IMR-90 (cell line): Measurements from ENCODE around the gene TPO. TPM values are rescaled to one million over a fixed set of nuclear protein-coding genes. Genes with fewer than 3 reads are reported as not detected.
"Not testable (repeated sequence)": the region's sequence is repeated elsewhere in the genome, so short reads cannot be mapped to it uniquely, and the experiment has no call there.

Source experiments
- ATAC-seq: fragments of 200-7000 bp; cut with Tn5 transposase; 2 replicates; pipeline ENCODE4 v1.9.1; 2020; ENCODE audit warnings: low read depth, mild to moderate bottlenecking, moderate library complexity
- BruUV-seq: library from RNA; stranded (reverse); fragments of 400-500 nt; replicated peaks from 2 replicates; lab custom pipeline; 2021; lab: Mats Ljungman, UMichigan
- CTCF ChIA-PET: fragments of 300-600 bp; formaldehyde crosslinking; extraction: SDS; loops from one replicate; lab custom pipeline; 2021; ENCODE audit warnings: antibody characterized with exemption; lab: Yijun Ruan, JAX
- POLR2A ChIA-PET: fragments of 300-600 bp; sonication (Branson Sonifier 250); formaldehyde crosslinking; loops from one replicate; lab custom pipeline; 2022; ENCODE audit warnings: antibody characterized with exemption; ENCODE audit not compliant: unreplicated experiment; lab: Charles Lee
- DNase-seq: peaks from one replicate; pipeline ENCODE4 v3.0.0; 2013
- H2AFZ ChIP-seq: replicated peaks from 2 replicates; pipeline ENCODE3; 2013; ENCODE audit warnings: low read length, mild to moderate bottlenecking; ENCODE audit not compliant: poor library complexity
- H2AK5ac ChIP-seq: 2 replicates; pipeline ENCODE4 v1.6.1; 2013; ENCODE audit warnings: low read depth, low read length, inconsistent platforms
- H2AK9ac ChIP-seq: replicated peaks from 2 replicates; pipeline ENCODE3; 2013; ENCODE audit warnings: mild to moderate bottlenecking, low read depth, low read length, moderate library complexity; ENCODE audit not compliant: poor library complexity
- H2BK120ac ChIP-seq: 2 replicates; pipeline ENCODE4 v1.6.1; 2013; ENCODE audit warnings: low read depth, low read length, inconsistent platforms
- H2BK15ac ChIP-seq: 3 replicates; pipeline ENCODE4 v1.6.1; 2013; ENCODE audit warnings: low read depth, low read length, inconsistent platforms
- H2BK20ac ChIP-seq: 2 replicates; pipeline ENCODE4 v1.6.1; 2013; ENCODE audit warnings: low read depth, mild to moderate bottlenecking, inconsistent platforms, low read length, moderate library complexity
- H2BK5ac ChIP-seq: 2 replicates; pipeline ENCODE4 v1.6.1; 2013; ENCODE audit warnings: mild to moderate bottlenecking, low read depth, low read length, inconsistent platforms; ENCODE audit not compliant: poor library complexity, severe bottlenecking
- H3K14ac ChIP-seq: replicated peaks from 2 replicates; pipeline ENCODE4 v1.6.1; 2013; ENCODE audit warnings: low read depth, low read length, inconsistent platforms
- H3K18ac ChIP-seq: 2 replicates; pipeline ENCODE4 v1.6.1; 2013; ENCODE audit warnings: low read depth, low read length, control low read depth
- H3K23ac ChIP-seq: 2 replicates; pipeline ENCODE4 v1.6.1; 2013; ENCODE audit warnings: low read depth, low read length, inconsistent platforms
- H3K27ac ChIP-seq: 2 replicates; pipeline ENCODE4 v1.5.1; 2013; ENCODE audit warnings: mild to moderate bottlenecking, control low read depth, low read length; ENCODE audit not compliant: insufficient read depth
- H3K27me3 ChIP-seq: 2 replicates; pipeline ENCODE4 v1.6.1; 2013; ENCODE audit warnings: low read length; ENCODE audit not compliant: control insufficient read depth, insufficient read depth
- H3K36me3 ChIP-seq: 2 replicates; pipeline ENCODE4 v1.6.1; 2013; ENCODE audit warnings: low read length, mixed read lengths; ENCODE audit not compliant: control insufficient read depth, insufficient read depth
- H3K4ac ChIP-seq: 2 replicates; pipeline ENCODE4 v1.6.1; 2013; ENCODE audit warnings: low read depth, low read length, inconsistent platforms
- H3K4me1 ChIP-seq: 2 replicates; pipeline ENCODE4 v1.6.1; 2013; ENCODE audit warnings: low read length, mixed read lengths; ENCODE audit not compliant: control insufficient read depth, insufficient read depth
- H3K4me2 ChIP-seq: 2 replicates; pipeline ENCODE4 v1.6.1; 2013; ENCODE audit warnings: low read depth, mild to moderate bottlenecking, control low read depth, low read length, moderate library complexity
- H3K4me3 ChIP-seq: 2 replicates; pipeline ENCODE4 v1.5.1; 2013; ENCODE audit warnings: low read depth, mild to moderate bottlenecking, control low read depth, low read length, moderate library complexity; ENCODE audit not compliant: insufficient read depth
- H3K56ac ChIP-seq: 2 replicates; pipeline ENCODE4 v1.6.1; 2013; ENCODE audit warnings: low read length, inconsistent platforms; ENCODE audit not compliant: insufficient read depth; ENCODE audit errors: extremely low read depth
- H3K79me1 ChIP-seq, 2 experiments: 2 replicates each; pipeline ENCODE4 v1.6.1; 2013; ENCODE audit warnings: low read length in 2 of 2, inconsistent platforms in 1 of 2, low read depth in 1 of 2
- H3K9ac ChIP-seq: 2 replicates; pipeline ENCODE4 v1.6.1; 2013; ENCODE audit warnings: low read depth, low read length, control low read depth
- H3K9me1 ChIP-seq: 2 replicates; pipeline ENCODE4 v1.6.1; 2013; ENCODE audit warnings: low read length, inconsistent platforms; ENCODE audit not compliant: insufficient read depth
- H3K9me3 ChIP-seq: 2 replicates; pipeline ENCODE4 v1.6.1; 2013; ENCODE audit warnings: low read length; ENCODE audit not compliant: control insufficient read depth, insufficient read depth
- H4K20me1 ChIP-seq: 2 replicates; pipeline ENCODE4 v1.6.1; 2013; ENCODE audit warnings: low read length, inconsistent platforms; ENCODE audit not compliant: insufficient read depth
- H4K5ac ChIP-seq: 2 replicates; pipeline ENCODE4 v1.6.1; 2013; ENCODE audit warnings: mild to moderate bottlenecking, low read depth, low read length, control low read depth
- H4K8ac ChIP-seq, 2 experiments: 2 replicates each; pipeline ENCODE4 v1.6.1; 2013; ENCODE audit warnings: low read depth in 2 of 2, low read length in 2 of 2, control low read depth in 1 of 2, inconsistent platforms in 1 of 2
- H4K91ac ChIP-seq: 2 replicates; pipeline ENCODE4 v1.6.1; 2013; ENCODE audit warnings: low read depth, low read length, inconsistent platforms; ENCODE audit not compliant: insufficient read depth
- WGBS, 2 experiments: methylation state at CpG; one replicate each; pipeline versions ENCODE4 v1.1.5 to v1.1.7; 2013; ENCODE audit warnings: missing lambda C conversion rate in 2 of 2; ENCODE audit not compliant: insufficient read length in 1 of 2; ENCODE audit errors: extremely low coverage in 2 of 2; 5-methylcytosine and 5-hydroxymethylcytosine counted together
- dilution Hi-C: fragments of 300-500 bp; cut with HindIII; formaldehyde crosslinking; loops from one replicate; pipeline ENCODE4 v1.14.3; 2018; ENCODE audit warnings: low sequenced_read_pairs; ENCODE audit not compliant: unreplicated experiment
- in situ Hi-C: fragments of 300-500 bp; cut with MboI; formaldehyde crosslinking; loops from 3 replicates; pipeline ENCODE4 v1.14.3; 2019; ENCODE audit warnings: low sequenced_read_pairs, inconsistent platforms, mixed read lengths
- intact Hi-C: fragments of 100-400 bp; cut with micrococcal nuclease; formaldehyde crosslinking; loops from 2 replicates; pipeline ENCODE4 v1.10.0; 2022
- polyA plus RNA-seq, 3 experiments: library from polyadenylated mRNA; depleted of rRNA; stranded (reverse); fragments of >200 nt; gene quantifications; 2 replicates each; pipeline ENCODE4 v1.2.3, GENCODE V29; 2012; ENCODE audit warnings: low replicate concordance in 1 of 3
- total RNA-seq: library from RNA; depleted of rRNA; stranded (reverse); fragments of >200 nt; gene quantifications from 2 replicates; pipeline ENCODE4 v1.2.3, GENCODE V29; 2012

TPO gene
- total and polyA plus RNA-seq, 2 of the 4 experiments (the other 2 are of a cell fraction) = not detected

DNA sequence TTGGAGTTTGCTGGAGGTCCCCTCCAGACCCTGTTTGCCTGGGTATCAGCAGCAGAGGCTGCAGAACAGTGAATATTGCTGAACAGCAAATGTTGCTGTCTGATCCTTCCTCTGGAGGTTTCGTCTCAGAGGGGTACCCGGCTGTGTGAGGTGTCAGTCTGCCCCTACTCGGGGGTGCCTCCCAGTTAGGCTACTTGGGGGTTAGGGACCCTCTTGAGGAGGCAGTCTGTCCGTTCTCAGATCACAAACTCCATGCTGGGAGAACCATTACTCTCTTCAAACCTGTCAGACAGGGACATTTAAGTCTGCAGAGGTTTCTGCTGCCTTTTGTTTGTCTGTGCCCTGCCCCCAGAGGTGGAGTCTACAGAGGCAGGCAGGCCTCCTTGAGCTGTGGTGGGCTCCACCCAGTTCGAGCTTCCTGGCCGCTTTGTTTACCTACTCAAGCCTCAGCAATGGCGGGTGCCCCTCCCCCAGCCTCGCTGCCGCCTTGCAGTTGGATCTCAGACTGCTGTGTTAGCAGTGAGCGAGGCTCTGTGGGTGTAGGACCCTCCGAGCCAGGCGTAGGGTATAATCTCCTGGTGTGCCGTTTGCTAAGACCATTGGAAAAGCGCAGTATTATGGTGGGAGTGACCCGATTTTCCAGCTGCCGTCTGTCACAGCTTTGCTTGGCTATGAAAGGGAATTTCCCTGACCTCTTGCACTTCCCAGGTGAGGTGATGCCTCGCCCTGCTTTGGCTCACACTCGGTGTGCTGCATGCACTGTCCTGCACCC lies 25.1 kb upstream of the TPO start:
- H3K9ac ChIP-seq, H3K56ac ChIP-seq, H4K20me1 ChIP-seq, H2BK15ac ChIP-seq, CTCF ChIA-PET, in situ Hi-C loops, H3K4me2 ChIP-seq, H2AFZ ChIP-seq, H3K14ac ChIP-seq, H3K18ac ChIP-seq, H3K27me3 ChIP-seq, H2AK5ac ChIP-seq, DNase-seq, H3K27ac ChIP-seq, H3K4ac ChIP-seq, H3K36me3 ChIP-seq, BruUV-seq, H3K4me1 ChIP-seq, H3K4me3 ChIP-seq, ATAC-seq, H3K79me1 ChIP-seq, H3K9me3 ChIP-seq, H3K23ac ChIP-seq, H2BK120ac ChIP-seq, H4K5ac ChIP-seq, intact Hi-C loops, POLR2A ChIA-PET, dilution Hi-C loops, H2BK20ac ChIP-seq, H4K91ac ChIP-seq, H4K8ac ChIP-seq, H3K9me1 ChIP-seq, H2AK9ac ChIP-seq, H2BK5ac ChIP-seq: not testable (repeated sequence)
- 32% methylated on average over 5 of the region's 18 CpGs; no CpG with 5 or more reads in 1 of the 2 experiments for WGBS, 2 experiments

DNA sequence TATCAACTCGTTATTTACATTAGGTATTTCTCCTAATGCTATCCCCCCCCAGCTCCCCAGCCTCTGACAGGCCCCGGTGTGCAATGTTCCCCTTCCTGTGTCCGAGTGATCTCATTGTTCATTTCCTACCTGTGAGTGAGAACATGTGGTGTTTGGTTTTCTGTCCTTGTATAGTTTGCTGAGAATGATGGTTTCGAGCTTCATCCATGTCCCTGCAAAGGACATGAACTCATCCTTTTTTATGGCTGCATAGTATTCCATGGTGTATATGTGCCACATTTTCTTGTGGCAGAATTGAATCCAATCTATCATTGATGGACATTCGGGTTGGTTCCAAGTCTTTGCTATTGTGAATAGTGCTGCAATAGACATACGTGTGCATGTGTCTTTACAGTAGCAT lies 23.1 kb upstream of the TPO start:
- H4K20me1 ChIP-seq, ATAC-seq, H3K27ac ChIP-seq, H3K9ac ChIP-seq, H3K36me3 ChIP-seq, H2BK120ac ChIP-seq, BruUV-seq, H2AK5ac ChIP-seq, H4K5ac ChIP-seq, H2BK15ac ChIP-seq, H2AK9ac ChIP-seq, H3K4me3 ChIP-seq, H4K91ac ChIP-seq, H3K9me3 ChIP-seq, H3K4me2 ChIP-seq, POLR2A ChIA-PET, H3K18ac ChIP-seq, H2AFZ ChIP-seq, H3K9me1 ChIP-seq, H3K27me3 ChIP-seq, H3K4me1 ChIP-seq, dilution Hi-C loops, H3K79me1 ChIP-seq, DNase-seq, H3K14ac ChIP-seq, intact Hi-C loops, H2BK5ac ChIP-seq, CTCF ChIA-PET, H2BK20ac ChIP-seq, H3K23ac ChIP-seq, H3K56ac ChIP-seq, H4K8ac ChIP-seq, in situ Hi-C loops, H3K4ac ChIP-seq: not testable (repeated sequence)
- no CpG with 5 or more reads among the region's 6 CpGs for WGBS, 2 experiments
